ENCODE data around the gene NCDN. TPM values are rescaled to one million over a fixed set of nuclear protein-coding genes. Genes with fewer than 3 reads are reported as not detected.

The NCDN gene
- total RNA-seq, 1 experiment from 2014 or later = 22.4 TPM

DNA sequence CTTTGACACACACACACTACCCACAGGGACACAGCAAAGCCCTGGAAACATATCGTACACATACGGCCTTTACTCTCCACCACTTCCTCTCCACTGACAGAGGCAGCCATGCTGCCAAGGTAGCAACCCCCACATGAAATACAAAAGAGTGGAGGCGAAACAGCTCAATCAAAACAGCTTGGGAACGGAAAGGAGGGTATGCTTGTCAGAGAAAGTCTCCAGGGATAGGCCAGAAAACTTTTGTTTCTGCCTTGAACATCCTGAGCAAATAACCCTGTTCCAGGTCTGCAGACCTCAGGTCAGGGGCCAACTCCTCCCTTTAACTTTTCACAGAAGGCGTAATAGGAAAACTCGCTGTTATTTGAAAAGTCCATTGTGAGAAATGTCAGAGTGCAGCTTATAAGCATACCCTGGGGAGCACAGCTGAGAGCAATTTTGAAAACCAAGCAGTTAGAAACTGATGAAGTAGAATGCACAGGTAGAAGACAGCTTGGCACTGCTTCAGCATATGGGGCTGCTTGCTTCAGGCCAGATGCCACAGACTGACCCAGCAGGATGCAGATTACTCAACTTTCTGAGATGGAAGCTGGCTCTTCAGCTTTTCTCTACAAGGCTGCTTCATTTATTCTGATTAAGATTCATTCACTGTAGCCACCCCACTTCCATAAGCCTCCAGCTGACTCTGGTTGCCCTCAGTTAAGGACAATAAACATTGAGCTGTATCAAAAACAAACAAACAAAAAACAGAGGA lies 18.4 kb upstream of the NCDN start:
- no peaks in the 10 kb centered on the region for H3K9me3 ChIP-seq
- DNase-seq = peak; percentile 67
- H3K36me3 ChIP-seq = peaks cover 12% of the 10 kb centered on the region
- H3K27me3 ChIP-seq = no peaks in the 10 kb centered on the region
- H3K4me3 ChIP-seq = no peak overlapping the region; the same call in 1 of the 2 replicates

DNA sequence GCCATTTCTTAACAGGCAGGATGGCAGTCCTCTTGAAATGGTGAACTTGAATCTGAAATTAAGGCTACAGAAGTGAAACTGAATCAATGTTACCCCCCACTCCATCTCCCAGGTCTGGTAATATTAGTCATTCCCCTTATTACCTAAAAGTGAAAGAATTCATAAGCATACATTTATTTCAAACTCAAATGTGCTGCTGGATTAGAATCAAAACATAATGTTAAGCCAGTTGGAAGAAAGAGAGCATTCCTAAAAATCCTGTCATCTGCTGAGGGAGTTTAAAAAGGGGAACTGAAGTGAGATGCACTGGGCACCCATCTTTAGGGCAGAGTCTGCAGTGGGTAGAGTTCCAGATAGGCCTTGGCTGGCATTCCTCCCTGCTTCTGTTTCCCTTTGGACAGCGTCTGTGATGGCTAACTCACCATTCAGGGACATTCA lies 17.8 kb upstream of the NCDN start:
- DNase-seq = peak; percentile 91
- Histone ChIP-seq H3K36me3 (peaks cover 12% of the 10 kb centered on the region), H3K27me3 (no peaks in the 10 kb centered on the region), H3K9me3 (no peaks in the 10 kb centered on the region), H3K4me3 (no peak overlapping the region)

DNA sequence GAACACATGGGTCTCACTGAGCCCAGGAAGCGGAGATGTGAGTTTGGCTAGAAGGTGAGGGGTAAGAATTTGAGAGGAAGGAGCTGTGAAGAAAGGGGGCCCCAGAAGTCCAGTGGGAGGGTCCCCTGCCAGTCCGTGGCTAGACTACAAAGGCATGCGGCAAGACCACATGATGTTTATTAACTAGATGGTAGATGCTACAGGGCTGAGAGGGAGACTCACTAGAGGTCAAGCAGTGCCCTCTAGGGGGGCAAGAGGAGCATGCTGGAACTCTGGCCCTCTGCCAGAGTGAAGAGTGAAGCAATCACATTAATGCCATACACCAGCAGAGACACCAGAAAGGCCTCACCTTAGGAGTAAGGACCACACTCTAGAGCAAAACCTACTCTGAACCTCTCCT lies 12.6 kb upstream of the NCDN start:
- H3K9me3 ChIP-seq = peaks cover 3% of the 10 kb centered on the region; the same call in 1 of the 2 replicates
- H3K27me3 ChIP-seq = no peaks in the 10 kb centered on the region
- DNase-seq = peak; percentile 45

DNA sequence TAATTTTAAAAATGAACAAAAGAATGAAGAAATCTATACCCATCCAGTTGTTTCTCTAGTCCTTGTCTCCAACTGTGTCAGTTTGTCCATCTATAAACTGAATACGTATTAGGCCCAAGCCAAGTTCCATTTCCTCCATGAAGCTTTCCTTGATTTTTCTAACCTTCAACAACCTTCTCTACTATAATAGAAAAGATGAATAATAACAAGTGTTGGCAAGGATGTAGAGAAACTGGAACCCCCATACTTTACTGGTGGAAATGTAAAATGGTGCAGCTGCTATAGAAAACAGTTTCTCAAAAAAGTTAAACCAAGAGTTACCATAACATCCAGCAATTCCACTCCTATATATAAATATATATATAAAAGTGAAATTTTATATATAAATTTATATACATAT lies 11.0 kb upstream of the NCDN start:
- H3K9me3 ChIP-seq = peaks cover 3% of the 10 kb centered on the region; the same call in 1 of the 2 replicates
- peaks cover 47% of the 10 kb centered on the region for H3K36me3 ChIP-seq
- no peak for DNase-seq
- no peaks in the 10 kb centered on the region for H3K27me3 ChIP-seq
- H3K4me3 ChIP-seq = no peak overlapping the region

More for the DNA sequence above, 12.6 kb upstream of the NCDN start:
- Histone ChIP-seq H3K36me3 (peaks cover 34% of the 10 kb centered on the region), H3K4me3 (no peak overlapping the region)

DNA sequence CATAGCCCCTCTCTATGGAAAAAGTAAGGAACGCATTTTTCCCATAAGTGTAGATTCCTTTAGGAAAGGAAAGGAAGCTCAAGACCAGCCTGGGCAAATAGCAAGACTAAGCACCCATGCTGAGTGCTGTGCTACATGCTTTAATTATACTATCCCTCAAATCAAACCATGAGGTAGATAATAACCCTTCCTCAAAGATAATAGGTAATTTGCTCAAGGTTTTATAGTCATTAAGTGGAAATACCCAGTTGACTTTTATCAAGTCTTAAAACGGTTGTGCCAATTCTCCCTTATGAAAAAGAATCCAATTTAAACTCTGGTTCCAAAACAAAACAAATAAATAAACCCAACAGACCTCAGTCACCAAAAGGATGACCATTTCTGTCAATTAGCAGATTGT lies 3.7 kb upstream of the NCDN start:
- Histone ChIP-seq H3K4me3 (no peak overlapping the region), H3K27me3 (no peaks in the 10 kb centered on the region), H3K9me3 (no peaks in the 10 kb centered on the region), H3K36me3 (peaks cover 38% of the 10 kb centered on the region)
- DNase-seq = no peak

DNA sequence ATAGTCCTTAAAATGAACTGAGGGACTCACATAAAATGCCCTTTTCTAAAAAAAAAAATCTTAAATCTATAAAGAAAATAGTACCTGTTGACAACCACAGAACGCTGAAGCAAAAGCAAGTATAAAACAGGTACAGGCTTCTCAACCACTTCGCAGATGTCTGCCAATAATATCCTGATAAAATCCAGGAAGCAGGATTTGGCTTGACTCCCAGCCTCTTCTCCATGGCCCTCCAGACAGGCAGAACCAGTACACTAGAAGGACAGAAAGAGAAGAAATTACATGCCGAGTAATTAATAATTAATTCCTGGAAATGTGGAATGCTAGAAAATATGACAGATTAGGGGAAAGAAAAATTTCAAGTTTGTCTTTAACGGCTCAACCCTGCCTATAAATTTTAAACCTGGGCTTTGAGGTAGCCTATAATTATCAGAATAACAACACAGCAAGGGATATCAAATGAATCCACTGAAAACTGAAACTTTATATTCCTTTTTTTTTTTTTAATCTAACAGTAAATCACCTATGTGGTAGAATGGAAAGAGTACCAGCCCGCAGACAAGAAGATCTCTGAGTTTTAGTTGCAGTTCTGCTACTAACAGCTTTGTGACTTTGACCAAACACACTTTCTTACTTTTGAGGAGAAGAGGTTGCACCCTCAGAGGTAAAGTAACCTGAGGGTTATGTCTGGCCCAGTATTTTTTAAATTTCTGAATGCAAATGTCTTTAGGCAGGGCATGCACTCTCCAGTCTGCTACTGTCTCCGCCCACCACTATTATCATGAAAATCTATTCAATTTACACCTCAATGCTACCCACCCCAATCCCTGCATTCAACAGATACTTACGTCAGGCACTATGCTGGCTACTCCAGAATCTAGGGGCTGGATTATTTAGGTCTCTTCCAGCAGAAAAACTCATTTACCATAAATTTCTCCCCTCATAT lies 3.1 kb upstream of the NCDN start:
- Histone ChIP-seq H3K27me3 (no peaks in the 10 kb centered on the region), H3K9me3 (no peaks in the 10 kb centered on the region), H3K4me3 (no peak overlapping the region), H3K36me3 (peaks cover 38% of the 10 kb centered on the region)
- no peak for DNase-seq

DNA sequence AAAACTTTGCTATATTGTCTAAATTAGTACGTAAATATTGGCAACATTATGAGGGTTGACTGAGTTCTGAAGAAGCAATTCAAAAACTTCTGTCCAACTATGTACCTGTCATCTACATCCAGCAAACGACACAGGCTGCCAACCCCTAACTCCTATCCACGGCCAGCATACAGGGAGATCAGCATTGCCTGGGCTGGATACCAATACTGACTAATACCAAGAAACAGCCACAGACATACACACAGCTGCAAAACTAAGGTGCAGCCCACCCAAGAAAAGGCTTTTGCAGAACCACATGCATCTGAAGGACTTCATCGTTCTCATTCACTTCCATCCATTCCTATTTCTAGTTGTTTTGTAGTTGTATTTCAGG lies 2.4 kb upstream of the NCDN start:
- DNase-seq = no peak
- Histone ChIP-seq H3K9me3 (no peaks in the 10 kb centered on the region), H3K4me3 (no peak overlapping the region), H3K36me3 (peaks cover 32% of the 10 kb centered on the region), H3K27me3 (no peaks in the 10 kb centered on the region)

DNA sequence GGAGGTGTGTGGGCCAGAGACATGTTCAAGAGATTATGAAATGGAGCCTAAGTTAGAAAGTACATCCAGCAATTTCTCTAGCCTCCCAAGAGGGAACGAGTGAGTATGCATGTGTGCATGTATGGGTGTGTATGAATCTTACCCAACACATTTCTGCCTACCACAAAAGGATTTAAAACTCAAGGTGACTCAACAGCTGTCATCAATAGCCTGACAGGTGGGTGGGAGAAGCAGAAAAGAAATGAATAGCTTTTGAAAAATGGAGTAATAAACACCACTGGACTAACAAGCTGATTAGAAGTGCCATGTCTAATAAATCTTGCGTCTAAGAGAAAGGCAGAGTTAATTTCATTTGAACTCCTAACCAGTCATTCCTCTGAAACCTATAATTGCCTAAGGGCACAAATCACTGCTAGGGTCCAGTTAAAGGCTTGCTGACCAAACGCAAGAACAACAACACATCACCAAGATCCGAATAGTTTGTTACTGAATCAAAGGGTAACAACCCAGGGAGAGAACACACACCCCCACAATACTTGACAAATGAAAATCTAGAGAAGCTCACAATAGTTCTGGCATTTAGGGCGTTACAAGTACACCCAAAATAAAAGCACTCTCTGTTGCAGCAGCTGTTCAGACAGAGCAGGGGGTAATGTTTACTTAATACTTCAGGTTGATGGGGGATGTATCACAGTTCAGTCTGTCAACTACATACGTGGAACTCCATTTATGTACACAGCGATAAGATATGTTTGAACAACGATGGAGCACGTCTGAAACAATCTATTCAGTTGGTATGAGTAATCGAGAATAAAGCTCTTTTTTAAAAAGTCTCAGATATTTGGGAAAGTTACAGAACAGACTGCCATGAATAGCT lies 1.8 kb upstream of the NCDN start:
- Histone ChIP-seq H3K27me3 (no peaks in the 10 kb centered on the region), H3K4me3 (peak overlapping the region; percentile 99), H3K36me3 (peaks cover 33% of the 10 kb centered on the region), H3K9me3 (no peaks in the 10 kb centered on the region)
- DNase-seq = no peak

DNA sequence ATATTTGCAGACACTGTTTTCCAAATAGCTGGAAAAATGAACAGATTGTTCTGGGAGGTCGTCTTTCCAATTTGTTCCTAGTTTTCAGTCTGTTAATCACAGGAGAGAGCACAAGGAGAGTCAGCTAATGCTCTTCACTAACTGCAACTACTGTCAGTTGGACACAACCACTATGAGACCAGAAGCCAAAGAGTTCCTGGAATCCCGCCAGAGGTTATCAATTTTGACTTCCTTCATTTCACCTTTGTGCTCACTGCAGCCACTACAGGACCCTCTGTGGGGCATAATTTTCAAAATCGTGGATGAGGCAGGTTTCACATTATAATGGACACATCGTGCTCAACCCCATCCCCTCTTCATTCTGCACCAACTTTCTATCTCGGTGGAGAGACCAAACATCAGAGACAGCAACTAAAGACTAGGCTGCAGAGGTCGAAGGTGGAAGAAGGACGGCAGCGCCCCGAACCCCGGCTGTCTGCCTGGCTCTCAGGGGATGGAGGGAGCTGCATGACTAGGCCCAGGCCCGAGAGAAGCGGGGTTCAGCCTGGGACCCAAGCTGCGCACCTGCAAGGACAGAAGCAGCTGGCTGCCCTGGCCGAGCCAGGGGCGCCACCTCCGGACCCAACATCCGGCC lies 998 bp upstream of the NCDN start:
- Histone ChIP-seq H3K9me3 (no peaks in the 10 kb centered on the region), H3K36me3 (peaks cover 33% of the 10 kb centered on the region), H3K4me3 (peak overlapping the region; percentile 99), H3K27me3 (no peaks in the 10 kb centered on the region)
- DNase-seq = no peak

DNA sequence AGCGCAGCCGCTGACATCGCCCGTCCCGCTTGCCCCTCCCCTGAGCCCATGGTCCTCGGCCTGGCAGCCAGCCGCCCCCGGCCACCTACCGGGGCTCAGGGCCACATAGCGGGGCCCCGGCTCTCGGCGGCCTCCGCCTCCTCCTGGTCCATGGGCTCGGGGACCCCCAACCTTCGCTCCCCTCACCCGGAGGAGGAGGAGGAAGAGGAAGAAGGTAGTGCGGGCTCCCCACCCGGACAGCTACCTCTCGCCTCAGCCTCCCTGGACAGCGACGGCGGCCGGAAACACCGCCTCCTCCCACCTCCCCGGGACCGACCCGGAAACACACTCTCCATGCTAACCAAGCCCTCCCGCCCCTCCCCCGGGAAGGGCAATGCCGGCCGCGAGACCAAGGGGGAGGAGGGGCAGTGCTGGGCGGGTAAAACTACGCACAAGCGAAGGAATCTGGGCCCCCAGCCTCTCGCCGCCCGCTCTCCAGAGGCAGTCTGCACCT lies 435 bp upstream of the NCDN start, which contains the start of gene KIAA0319L:
Gene KIAA0319L (minus strand): TSS at position 286 of the 493 bp plus-strand sequence. CDS start 2,912 bp downstream, outside the sequence.
- Histone ChIP-seq H3K36me3 (peaks cover 33% of the 10 kb centered on the region), H3K27me3 (no peaks in the 10 kb centered on the region), H3K4me3 (peak within 1 kb of the TSS; percentile 99), H3K9me3 (no peaks in the 10 kb centered on the region)
- peak; percentile 77 for DNase-seq

DNA sequence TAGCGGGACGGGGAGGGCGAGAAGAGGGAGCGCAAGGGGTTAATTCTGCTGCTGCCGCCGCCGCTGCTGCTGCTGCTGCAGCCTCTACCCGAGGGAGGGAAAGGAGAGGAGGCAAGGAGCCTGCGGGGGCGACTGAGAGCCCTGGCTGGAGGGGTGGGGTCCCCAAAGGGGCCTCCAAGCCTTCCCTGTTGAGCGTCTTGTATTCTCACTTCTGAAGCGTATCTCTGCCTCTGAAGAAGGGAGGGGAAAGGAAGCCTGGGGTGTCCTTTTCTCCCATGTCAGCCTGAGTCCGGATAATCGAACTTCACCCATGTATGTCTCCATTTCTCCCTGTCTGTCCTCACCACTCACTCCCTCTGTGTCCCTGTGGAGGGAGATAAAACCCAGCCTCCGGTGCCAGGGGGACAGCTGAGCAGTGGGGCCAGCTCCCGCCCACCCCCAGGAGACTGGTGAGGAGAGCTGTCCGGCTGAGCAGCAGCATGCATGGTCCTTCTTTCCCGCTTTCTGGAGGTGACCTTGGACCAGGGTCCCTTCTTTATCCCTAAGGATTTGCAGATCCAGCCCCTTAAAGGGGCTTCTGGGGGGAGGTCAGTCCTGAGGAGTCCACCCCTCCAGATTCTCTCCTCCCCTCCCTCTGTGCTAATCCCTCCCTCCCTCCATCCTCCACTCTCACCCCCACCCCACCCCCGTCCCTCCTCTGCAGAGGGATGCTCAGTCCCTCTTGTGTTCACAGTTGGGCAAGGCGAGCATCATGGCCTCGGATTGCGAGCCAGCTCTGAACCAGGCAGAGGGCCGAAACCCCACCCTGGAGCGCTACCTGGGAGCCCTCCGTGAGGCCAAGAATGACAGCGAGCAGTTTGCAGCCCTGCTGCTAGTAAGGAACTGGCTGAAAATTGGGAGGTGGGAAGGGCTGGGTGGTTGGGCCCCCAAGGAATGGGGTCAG lies 1.0 kb downstream of the NCDN start:
- no peak for DNase-seq
- peaks cover 36% of the 10 kb centered on the region for H3K36me3 ChIP-seq

DNA sequence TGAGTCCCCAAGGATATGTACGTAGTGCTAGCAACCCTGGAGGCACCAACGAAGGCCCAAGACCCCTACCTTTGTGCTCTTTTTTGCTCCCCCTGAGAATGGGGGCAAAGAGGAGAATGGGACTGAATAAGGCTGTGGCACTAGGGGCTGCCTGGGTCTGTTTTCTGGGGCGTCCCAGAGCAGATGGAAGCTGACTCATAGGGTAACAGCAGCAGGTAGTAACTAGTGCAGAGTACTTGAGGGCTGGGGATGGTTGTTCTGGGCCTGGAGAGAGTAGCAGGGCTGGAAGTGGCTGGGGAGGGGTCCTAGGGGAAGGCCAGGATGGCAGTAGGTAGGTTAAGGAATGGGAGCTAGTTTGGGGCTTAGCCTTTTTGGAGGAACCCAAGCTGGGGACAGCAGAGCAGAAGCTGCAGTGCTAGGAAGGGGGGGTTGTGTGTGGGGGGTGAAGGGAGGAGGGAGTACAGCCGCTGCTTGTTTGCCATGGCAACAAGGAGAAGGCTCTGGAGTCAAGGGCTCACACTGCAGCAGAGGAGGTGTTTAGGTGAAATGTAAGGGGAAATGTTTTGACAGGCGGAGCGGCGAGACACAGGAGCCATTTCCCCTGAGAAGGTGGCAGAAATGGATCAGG lies 1.8 kb downstream of the NCDN start:
- H3K4me3 ChIP-seq = no peak overlapping the region
- peaks cover 42% of the 10 kb centered on the region for H3K36me3 ChIP-seq
- DNase-seq = no peak
- no peaks in the 10 kb centered on the region for H3K27me3 ChIP-seq
- H3K9me3 ChIP-seq = no peaks in the 10 kb centered on the region

More for the DNA sequence above, 1.0 kb downstream of the NCDN start:
- Histone ChIP-seq H3K4me3 (peak overlapping the region; percentile 99), H3K9me3 (no peaks in the 10 kb centered on the region), H3K27me3 (no peaks in the 10 kb centered on the region)

DNA sequence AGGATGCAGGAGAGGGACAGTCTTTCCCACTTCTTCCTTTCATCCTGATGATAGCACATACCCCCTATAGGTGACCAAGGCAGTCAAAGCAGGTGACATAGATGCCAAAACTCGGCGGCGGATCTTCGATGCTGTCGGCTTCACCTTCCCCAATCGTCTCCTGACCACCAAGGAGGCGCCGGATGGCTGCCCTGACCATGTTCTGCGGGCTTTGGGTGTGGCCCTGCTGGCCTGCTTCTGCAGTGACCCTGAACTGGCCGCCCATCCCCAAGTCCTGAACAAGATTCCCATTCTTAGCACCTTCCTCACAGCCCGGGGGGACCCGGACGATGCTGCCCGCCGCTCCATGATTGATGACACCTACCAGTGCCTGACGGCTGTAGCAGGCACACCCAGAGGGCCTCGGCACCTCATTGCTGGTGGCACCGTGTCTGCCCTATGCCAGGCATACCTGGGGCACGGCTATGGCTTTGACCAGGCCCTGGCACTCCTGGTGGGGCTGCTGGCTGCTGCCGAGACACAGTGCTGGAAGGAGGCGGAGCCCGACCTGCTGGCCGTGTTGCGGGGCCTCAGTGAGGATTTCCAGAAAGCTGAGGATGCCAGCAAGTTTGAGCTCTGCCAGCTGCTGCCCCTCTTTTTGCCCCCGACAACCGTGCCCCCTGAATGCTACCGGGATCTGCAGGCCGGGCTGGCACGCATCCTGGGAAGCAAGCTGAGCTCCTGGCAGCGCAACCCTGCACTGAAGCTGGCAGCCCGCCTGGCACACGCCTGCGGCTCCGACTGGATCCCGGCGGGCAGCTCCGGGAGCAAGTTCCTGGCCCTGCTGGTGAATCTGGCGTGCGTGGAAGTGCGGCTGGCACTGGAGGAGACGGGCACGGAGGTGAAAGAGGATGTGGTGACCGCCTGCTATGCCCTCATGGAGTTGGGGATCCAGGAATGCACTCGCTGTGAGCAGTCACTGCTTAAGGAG lies 2.9 kb downstream of the NCDN start:
- peak; percentile 87 for DNase-seq
- Histone ChIP-seq H3K27me3 (no peaks in the 10 kb centered on the region), H3K36me3 (peaks cover 48% of the 10 kb centered on the region), H3K9me3 (no peaks in the 10 kb centered on the region), H3K4me3 (peak overlapping the region; percentile 26; the same call in 1 of the 2 replicates)
